Measurements from ENCODE around the gene RAB11A. TPM values are rescaled to one million over a fixed set of nuclear protein-coding genes. Genes with fewer than 3 reads are reported as not detected.

Gene RAB11A
- total and polyA plus RNA-seq, 7 donors, result 74.2 to 468 (median 112) TPM

GRCh38 chr15:65883571-65883970 lies 14.3 kb downstream of the RAB11A start:
- DNase-seq, result no peak
- Histone ChIP-seq H3K4me1 (no peaks in the 10 kb centered on the region), H3K9me3 (no peaks in the 10 kb centered on the region), H3K27me3 (no peaks in the 10 kb centered on the region), H3K27ac (no peak overlapping the region), H3K36me3 (peaks cover 17 to 95% (median 26%) of the 10 kb centered on the region in 4 donors), H3K4me3 (no peak overlapping the region)
- intact Hi-C loops (cut with DNase I), result no loop called here
- no peak for TF ChIP-seq POLR2A (IDR thresholded peaks at IDR 0.05)
- WGBS, 2 donors, result 93 to 95% methylated on average over 6 of the region's 6 CpGs

- H3K4me1 ChIP-seq, result no peaks in the 10 kb centered on the region
- DNase-seq, result no peak
- H3K27ac ChIP-seq, result no peak overlapping the region
- intact Hi-C loops (cut with DNase I), result no loop called here
- no peaks in the 10 kb centered on the region for H3K9me3 ChIP-seq
- no peak for TF ChIP-seq POLR2AphosphoS5 (IDR thresholded peaks at IDR 0.05)
- TF ChIP-seq CTCF (IDR thresholded peaks at IDR 0.05), result no peak
- TF ChIP-seq POLR2A (IDR thresholded peaks at IDR 0.05), result no peak
- TF ChIP-seq EP300 (IDR thresholded peaks at IDR 0.05), result no peak
- H3K36me3 ChIP-seq, result peaks cover 12 to 93% (median 22%) of the 10 kb centered on the region in 4 donors
- no peak overlapping the region for H3K4me3 ChIP-seq
- H3K27me3 ChIP-seq, result no peaks in the 10 kb centered on the region
These were observed 15.2 kb downstream of the RAB11A start for GRCh38 chr15:65884511-65884910.

- H3K27ac ChIP-seq, result no peak overlapping the region
- no peaks in the 10 kb centered on the region for H3K9me3 ChIP-seq
- no peaks in the 10 kb centered on the region for H3K4me1 ChIP-seq
- no peak overlapping the region for H3K4me3 ChIP-seq
- WGBS, 2 donors, result 73 to 91% methylated on average over 4 of the region's 4 CpGs
- peaks cover 3 to 81% (median 17%) of the 10 kb centered on the region in 4 donors for H3K36me3 ChIP-seq
- no peaks in the 10 kb centered on the region for H3K27me3 ChIP-seq
- no peak for DNase-seq
- TF ChIP-seq EP300 (IDR thresholded peaks at IDR 0.05) (no peak), POLR2AphosphoS5 (IDR thresholded peaks at IDR 0.05) (no peak), POLR2A (IDR thresholded peaks at IDR 0.05) (no peak), CTCF (IDR thresholded peaks at IDR 0.05) (no peak)
- intact Hi-C loops (cut with DNase I), result no loop called here
These were observed 16.5 kb downstream of the RAB11A start for GRCh38 chr15:65885668-65886218.

DNA sequence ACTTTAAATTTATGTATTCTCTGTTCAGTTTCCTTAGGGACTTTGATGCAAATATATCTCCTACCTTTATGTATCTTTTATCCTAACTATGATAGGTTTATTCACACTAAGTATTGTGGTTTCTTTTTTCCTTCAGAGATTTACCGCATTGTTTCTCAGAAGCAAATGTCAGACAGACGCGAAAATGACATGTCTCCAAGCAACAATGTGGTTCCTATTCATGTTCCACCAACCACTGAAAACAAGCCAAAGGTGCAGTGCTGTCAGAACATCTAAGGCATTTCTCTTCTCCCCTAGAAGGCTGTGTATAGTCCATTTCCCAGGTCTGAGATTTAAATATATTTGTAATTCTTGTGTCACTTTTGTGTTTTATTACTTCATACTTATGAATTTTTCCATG lies 18.3 kb downstream of the RAB11A start:
- TF ChIP-seq POLR2AphosphoS5 (IDR thresholded peaks at IDR 0.05) (no peak), POLR2A (IDR thresholded peaks at IDR 0.05) (no peak), CTCF (IDR thresholded peaks at IDR 0.05) (no peak), EP300 (IDR thresholded peaks at IDR 0.05) (no peak)
- Histone ChIP-seq H3K27ac (no peak overlapping the region), H3K36me3 (peaks cover 0 to 70% (median 17%) of the 10 kb centered on the region in 4 donors), H3K4me3 (no peak overlapping the region), H3K4me1 (no peaks in the 10 kb centered on the region), H3K9me3 (no peaks in the 10 kb centered on the region), H3K27me3 (no peaks in the 10 kb centered on the region)
- DNase-seq, result no peak
- WGBS, 2 donors, result 74 to 93% methylated on average over 3 of the region's 3 CpGs
- intact Hi-C loops (cut with DNase I), result no loop called here

- intact Hi-C loops (cut with DNase I), result no loop called here
- Histone ChIP-seq H3K27me3 (no peaks in the 10 kb centered on the region), H3K36me3 (peaks cover 0 to 70% (median 17%) of the 10 kb centered on the region in 4 donors), H3K27ac (no peak overlapping the region), H3K4me1 (no peaks in the 10 kb centered on the region), H3K4me3 (no peak overlapping the region), H3K9me3 (no peaks in the 10 kb centered on the region)
- 64 to 81% methylated on average over 3 of the region's 3 CpGs for WGBS, 2 donors
- TF ChIP-seq CTCF (IDR thresholded peaks at IDR 0.05) (no peak), EP300 (IDR thresholded peaks at IDR 0.05) (no peak), POLR2A (IDR thresholded peaks at IDR 0.05) (no peak), POLR2AphosphoS5 (IDR thresholded peaks at IDR 0.05) (no peak)
- DNase-seq, result no peak
These were observed 19.7 kb downstream of the RAB11A start for GRCh38 chr15:65888981-65889380.
